Stromal cell of bone marrow (primary cell): ENCODE data around the gene EPC1.
"Not testable (repeated sequence)": the region's sequence is repeated elsewhere in the genome, so short reads cannot be mapped to it uniquely, and the experiment has no call there.

Experiments
- DNase-seq: peaks from one replicate; pipeline ENCODE4 v3.0.0-alpha.2; 2012; ENCODE audit warnings: low read depth

The EPC1 gene

DNA sequence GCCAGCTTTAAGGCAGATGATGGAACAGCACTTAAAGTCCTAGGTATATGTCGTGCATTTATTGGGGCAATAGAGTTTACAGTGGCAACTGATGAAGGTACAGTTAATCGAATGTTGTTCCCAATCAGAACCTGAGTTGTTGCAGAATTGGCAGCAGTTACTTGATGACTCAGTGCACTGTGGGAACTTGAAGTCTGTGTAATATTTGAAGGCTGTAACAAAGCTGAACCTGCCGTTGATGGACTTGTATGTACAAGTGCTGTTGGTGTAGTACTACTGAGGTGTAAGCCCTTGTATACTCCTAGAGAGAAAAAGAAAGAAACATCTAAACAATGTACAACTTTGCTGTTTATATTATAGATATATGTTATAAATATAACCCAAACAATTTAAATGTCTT is 75.3 kb downstream of the EPC1 start:
- DNase-seq = peak; percentile 14

DNA sequence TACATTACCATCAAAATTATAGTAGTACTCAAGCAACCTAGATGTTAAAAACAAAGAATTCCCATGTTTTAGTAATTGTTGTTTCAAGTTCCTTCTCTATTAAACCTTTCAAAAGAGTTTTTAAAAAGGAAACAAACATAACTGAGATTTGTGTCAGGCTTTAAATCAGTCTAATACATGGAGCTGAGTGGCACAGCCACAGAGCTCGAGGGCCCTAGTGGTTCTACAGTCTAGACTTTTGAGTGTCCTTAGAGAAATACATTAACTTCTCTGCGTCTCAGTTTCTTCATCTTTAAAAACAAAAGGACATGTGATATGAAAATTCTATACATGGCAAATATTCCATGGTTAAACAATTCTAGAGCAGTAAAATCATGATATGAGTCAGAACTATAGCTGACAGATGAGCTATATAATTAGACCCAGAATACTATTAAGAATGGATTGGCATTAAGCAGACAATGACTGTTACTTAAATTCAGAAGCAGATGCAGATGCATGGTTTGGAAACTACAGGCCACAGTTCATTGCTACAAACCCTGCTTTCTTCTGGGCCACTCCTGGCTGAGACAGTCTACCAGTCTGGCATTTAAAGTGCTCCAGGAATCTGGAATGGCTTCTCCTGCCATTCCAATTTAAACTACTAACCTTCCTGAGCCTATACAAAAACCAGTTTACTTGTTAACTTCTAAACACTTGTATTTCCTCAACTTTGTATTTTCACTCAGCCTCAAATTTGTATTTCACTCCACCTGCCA is 77.4 kb downstream of the EPC1 start:
- DNase-seq = no peak

DNA sequence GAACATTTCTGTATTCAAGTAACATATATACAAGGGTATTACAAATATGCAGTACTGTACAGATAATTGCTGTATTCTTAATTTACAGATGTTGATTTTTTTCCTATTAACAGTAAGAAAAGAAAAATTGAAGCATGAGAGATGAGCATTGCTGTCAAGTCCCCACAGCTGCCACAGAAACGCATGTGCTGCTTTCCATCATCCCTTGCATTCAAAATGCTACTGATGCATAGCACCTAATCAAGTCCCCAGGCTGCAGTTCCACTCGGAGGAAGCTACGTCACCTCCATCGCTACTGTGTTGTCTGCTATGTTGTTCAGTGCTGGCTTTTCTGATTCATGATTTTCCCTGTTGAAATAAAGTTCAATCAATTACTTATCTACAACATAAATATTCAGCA is 78.2 kb downstream of the EPC1 start:
- no peak for DNase-seq

DNA sequence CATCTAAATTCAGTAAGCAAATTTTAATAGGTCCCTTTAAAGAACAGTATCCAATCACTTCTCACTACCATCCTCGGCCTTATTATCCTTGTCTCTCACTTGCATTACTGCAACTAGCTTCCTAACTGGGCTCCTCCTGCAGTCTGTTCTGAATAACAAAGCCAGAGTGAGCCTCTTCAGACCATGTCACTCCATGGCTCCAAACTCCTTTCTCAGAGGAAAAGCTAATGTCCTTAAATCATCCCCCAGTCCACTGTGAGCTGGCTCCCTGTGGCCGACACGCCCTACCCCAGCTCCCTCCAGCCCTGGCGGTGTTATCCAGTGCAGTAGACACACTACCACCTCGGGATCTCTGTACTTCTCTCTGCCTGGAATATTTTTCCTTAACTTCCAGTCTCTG is 80.0 kb downstream of the EPC1 start:
- no peak for DNase-seq

DNA sequence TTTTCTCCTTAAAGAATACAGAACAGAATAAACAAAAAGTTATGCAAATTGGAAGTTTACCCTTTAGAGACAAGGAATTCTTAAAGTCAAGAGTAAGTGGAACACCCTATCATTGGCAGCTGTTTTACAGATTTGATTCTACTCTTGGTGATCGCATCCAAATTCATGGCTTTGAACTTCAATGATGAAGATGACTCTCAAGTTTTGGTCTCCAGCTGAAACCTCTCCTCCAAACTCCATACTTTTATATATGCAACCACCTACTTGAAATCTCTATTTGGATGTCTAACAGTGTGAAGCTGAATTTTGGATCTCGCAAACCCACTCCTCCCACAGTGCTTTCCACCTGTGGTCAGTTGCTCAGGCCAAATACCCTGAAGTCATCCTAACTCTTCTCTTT is 80.4 kb downstream of the EPC1 start:
- no peak for DNase-seq

DNA sequence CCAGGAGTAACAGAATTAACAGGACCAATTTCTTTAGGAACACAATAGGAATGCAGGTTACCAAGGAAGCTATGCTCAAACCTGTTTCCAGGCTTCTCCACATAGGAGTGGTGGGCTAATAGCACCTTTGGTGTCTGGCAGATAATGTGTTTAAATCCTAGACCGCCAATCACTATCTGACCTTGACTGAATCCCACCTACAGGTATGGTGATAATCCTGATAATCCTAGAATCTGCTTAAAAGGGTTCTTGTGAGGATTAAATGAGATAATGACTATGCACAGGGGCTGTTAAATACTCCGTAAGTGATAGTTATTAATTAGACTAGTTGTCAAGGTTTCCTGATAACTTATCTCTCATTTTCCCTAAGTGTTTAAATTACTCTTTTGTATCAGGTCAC is 81.2 kb downstream of the EPC1 start:
- no peak for DNase-seq

DNA sequence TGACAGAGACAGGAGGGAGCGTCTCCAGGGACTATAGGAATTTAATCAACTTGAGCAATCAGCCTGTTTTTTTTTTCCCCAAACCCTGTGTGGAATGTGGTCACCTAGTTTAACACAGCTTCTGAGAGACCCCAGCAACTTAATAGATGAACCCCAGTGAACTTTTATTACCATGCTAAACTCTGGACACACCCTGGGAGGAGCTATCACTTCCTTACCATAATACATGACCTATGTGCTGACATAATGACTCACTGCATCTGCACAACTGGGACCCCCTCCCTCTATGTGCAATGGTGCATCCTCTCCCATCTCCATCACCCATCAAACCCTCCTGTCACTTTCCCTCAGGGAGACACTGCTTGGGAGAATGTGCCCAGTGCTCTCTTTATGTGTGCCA is 83.7 kb downstream of the EPC1 start:
- no peak for DNase-seq

DNA sequence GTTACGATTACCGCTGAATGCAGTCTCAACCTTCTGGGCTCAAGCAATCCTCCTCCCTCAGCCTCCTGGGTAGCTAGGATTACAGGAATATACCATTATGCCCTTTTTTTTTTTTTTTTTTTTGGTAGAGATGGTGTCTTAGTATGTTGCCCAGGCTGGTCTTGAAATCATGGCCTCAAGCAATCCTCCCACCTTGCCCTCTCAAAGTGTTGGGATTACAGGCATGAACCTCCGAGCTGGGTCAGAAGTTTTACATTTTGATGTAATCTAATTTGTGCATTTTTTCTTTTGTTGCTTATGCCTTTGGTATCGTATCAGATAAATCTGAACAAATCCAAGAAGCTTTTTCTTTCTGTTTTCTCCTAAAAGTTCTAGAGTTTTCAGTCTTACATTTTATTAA is 87.4 kb downstream of the EPC1 start:
- DNase-seq = no peak

DNA sequence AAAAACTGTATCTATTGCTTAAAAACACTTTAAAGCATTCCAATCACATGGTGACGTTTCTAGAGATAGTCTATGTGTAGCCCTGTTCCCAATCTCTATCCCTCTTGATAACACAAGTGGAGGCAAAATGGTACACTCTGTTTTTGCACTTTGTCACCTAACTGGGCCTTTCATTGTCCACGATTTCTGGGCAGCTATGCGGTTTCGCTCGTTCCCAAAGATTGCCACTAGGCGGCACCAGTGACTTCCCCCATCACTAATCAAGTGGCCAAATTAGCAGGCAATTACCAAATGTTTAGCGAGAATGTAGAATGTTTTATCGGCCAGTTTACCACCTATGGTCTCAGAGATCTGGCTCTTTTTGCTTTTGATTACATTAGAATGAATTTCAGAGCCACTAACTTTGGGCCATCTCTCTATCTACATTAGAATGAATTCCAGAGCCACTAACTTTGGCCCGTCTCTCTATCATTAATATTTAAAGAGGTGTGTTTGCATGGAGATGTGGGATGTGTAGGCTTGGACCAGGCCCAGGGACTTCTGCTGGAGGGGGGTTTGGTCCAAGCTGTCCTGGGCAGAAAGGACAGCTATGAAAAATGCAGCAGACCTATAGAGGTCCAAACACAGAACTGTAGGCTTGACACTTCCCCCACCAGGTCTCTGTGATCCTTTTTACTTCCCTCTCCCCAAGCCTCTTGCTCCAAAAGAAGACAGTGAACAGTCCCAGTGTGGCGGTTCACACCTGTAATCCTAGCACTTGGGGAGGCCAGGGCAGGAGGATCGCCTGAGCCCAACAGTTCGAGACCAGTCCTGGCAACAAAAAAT is 90.1 kb downstream of the EPC1 start:
- peak; percentile 19 for DNase-seq

DNA sequence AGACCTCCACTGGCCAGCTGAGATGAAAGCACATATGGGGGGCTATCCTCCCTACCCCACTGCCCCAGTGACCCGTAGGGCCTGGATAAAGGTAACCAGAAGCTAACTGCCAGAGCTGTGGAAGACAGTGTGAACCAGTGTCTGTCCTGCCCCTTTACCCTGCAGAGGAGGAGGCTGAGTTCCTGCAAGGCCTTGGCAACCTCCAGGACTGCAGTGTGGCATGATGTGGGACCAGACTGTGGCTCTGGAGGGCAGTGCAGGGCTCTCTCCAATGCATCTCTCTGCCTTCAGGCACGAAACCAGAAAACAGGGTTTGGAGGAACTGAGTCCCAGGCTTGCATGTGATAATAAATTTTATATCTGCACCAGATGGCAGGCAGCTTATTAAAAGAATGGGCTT is 93.1 kb downstream of the EPC1 start:
- DNase-seq = no peak

DNA sequence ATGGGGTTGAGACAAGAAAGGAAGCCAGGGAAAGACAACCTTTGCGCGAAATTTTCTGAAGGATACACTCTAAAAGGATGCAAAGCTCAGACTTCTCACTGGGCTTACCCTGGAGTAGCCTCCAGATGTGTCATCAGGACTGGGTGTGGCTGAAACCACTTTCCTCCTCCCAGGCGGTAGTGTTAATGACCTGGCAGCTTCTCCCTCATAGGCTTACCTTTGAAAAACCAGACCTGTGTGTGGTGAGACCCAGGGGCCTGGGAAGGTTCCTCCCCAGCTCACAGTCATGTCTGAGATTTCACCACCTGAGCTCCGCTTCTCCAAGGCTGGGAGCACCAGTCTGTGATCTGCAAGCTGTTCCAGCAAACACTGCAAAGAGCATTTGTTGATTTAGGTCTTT is 93.7 kb downstream of the EPC1 start:
- peak; percentile 6 for DNase-seq

DNA sequence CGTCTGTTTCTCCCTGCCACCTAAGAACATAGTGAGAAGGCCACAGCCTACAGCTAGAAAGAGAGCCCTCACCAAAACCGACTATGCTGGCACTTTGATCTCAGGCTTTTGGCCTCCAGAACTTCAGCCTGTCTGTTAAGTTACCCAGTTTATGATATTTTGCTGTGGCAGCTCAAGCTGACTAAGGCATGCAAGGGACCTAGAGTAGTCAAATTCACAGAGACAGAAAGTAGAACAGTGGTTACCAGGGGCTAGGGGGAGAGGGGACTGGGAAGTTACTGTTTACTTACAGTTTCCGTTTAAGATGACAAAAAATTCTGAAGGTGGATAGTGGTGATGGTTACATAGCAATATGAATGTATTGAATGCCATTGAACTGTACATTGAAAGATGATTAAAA is 96.5 kb downstream of the EPC1 start:
- not testable (repeated sequence) for DNase-seq

DNA sequence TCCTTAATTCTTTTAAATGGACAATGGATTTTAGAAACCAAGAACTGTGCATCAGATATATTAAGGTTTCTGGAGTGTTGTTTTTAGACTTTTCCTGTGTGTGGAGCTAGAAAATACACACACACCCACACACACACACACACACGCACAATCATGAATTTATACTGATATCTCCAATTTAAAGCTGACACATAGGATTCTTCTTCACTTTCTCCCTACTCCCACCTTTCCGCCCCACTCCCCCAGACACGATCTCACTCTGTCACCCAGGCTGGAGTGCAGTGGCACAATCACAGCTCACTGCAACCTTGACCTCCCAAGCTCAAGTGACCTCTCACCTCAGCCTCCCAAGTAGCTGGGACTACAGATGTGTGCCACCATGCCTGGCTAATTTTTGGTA is 100.3 kb downstream of the EPC1 start:
- no peak for DNase-seq

DNA sequence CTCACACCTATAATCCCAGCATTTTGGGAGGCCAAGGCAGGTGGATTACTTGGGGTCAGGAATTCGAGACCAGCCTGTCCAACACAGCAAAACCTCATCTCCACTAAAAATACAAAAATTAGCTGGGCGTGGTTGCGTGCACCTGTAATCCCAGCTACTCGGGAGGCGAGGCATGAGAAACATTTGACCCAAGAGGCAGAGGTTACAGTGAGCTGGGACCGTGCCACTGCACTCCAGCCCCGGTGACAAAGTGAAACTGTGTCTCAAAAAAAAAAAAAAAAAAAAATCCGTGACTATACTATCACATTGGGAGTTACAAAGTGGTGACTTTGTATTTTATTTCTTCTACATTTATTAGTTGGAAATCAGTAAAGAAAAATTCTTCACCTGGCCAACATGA is 101.2 kb downstream of the EPC1 start:
- no peak for DNase-seq

DNA sequence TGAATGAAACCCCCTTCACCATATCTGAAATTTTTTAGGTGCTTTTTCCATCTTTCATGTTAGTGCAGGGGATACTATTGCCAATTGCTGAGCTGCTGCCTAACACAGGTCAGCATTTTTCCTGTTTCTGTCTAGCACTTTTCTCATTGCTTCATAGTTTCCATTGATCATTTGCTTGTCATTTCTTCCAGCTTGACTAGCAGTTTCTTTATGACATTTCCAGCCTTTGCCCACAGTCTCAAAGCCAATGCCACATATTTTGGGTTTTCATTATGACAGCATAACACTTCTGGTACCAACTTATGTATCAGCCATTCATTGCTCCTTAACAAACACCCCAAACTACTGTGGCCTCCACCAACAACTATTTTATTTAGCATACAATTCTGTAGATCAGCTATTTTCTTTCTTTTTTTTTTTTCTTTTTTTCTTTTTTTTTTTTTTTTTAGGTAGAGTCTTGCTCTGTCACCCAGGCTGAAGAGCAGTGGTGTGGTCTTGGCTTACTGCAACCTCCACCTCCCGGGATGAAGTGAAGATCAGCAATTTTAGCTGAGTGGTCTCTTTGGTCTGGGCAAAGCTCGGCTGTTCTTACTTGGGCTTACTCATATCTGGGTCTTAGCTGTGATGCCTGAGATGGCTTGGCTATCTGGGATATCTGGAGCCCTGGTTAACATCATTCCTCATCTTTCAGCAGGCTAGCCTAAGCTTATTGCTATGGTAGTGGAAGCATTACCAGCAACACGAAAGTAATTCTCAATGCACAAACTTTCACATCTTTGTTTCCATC is 102.3 kb downstream of the EPC1 start:
- DNase-seq = no peak

DNA sequence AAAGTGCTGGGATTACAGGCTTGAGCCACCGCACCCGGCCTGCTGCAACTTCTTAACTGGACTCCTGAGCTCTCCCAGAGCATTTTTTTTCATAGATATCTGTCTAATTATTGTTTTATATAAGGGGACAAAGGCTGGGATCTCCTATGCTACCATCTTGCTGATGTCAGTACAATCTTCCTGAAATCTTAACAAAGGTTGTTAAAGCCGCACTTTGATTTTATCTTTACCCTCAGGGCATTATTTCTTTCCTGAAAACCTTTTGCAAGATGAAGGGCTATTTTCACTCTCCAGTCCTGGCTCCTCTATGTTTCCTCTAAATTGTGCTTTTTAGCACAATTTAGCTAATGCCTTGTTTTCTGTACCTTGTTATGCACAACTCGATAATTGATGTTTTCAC is 102.9 kb downstream of the EPC1 start:
- no peak for DNase-seq

DNA sequence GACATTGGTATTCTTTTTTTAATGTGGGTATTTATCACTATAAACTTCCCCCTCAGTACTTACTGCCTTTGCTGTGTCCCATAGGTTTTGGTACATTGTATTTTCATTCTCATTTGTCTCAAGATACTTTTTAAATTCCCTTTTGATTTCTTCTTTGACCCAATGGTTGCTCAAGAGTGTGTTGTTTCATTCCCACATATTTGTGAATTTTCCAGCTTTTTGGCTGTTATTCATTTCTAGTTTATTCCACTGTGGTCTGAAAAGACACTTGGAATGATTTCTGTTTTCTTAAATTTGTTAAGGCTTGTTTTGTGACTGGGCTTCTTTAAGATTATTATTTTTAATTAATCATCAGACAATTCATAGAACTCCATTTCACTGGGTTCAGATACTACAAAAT is 105.0 kb downstream of the EPC1 start:
- no peak for DNase-seq

DNA sequence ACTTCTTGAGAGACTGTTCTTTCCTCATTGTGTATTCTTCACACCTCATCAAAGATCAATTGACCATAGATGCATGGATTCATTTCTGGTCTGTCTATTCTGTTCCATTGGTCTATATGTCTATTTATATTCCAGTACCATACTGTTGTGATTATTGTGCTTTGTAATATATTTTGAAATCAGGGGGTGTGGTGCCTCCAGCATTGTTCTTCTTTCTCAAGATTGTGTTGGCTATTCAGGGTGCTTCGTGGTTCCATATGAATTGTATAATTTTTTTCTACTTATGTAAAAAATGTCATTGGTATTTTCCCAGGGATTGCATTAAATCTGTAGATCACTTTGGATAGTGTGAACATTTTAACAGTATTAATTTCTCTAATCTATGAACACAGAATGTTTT is 106.5 kb downstream of the EPC1 start:
- no peak for DNase-seq

DNA sequence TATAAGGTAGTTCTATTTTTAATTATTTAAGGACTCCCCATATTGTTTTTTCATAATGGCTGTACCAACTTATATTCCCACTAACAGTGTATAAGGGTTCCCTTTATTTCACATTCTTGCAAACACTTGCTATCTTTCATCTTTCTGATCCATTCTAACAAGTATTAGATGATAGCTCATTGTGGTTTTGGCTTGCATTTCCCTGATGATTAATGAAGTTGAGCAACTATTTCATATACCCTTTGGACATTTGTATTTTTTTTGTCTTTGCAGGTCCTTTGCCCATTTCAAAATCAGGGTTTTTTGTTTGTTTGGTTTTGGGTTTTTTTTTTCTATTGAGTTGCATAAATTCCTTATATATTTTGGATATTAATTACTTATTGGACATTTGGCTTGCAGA is 107.2 kb downstream of the EPC1 start:
- DNase-seq = peak; percentile 54

DNA sequence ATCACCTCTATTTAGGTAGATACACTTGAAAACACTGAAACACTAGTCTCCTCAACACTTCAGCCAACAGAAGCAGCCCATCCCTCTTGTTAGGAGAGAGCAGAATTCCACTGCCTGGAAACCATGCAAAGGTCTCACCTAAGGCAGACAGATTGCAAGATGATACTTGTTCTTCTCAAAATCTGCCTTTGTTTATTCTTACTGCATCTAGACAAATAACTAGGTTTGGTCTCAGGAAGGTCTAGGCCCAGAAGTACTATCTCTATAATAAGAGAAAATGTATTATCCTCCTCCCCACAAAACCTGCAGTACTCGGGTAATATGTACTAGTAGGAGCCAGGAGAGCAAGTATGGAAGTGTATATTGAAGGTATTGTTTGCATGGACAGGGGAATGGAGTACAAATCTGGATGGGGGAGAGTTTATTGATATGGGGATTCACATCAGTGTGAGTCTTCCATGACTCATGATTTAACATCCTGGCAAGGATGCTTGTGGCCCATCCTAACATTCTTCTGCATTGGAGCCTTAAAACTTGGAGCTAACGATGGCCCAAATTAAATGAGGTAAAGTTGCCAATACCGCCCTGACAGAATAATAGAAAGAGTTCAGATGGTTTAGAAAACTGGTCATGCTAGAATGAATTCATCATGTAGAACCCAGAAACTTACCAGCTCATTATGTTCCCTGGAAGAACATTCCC is 109.2 kb downstream of the EPC1 start:
- DNase-seq = peak; percentile 19

DNA sequence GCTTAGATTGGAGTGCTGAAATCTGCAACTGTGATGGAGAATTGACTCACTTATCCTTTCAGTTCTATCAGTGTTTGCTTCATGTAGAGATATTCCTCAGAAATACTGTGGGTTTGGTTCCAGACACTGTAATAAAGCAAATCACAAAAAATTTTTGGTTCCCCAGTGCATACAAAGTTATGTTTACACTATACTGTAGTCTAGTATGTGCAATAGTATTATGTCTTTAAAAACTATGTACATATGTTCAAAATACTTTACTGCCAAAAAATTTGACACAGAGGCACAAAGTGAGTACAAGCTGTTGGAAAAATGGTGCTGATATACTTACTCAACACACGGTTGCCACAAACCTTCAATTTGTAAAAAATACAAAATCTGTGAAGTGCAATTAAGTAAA is 112.5 kb downstream of the EPC1 start:
- DNase-seq = no peak

DNA sequence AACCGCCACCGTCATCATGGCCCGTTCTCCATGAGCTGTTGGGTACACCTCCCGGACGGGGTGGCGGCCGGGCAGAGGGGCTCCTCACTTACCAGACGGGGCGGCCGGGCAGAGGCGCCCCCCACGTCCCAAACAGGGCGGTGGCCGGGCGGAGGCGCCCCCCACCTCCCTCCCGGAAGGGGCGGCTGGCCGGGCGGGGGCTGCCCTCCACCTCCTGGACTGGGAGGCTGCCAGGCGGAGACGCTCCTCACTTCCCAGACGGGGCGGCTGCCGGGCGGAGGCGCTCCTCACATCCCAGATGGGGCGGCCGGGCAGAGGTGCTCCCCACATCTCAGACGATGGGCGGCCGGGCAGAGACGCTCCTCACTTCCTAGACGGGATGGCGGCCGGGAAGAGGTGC is 113.6 kb downstream of the EPC1 start:
- not testable (repeated sequence) for DNase-seq
